ENCODE data around the gene ADAM10. TPM values are rescaled to one million over a fixed set of nuclear protein-coding genes. Genes with fewer than 3 reads are reported as not detected.

The ADAM10 gene
- total RNA-seq, 1 experiment from 2014 or later: 170 TPM

DNA sequence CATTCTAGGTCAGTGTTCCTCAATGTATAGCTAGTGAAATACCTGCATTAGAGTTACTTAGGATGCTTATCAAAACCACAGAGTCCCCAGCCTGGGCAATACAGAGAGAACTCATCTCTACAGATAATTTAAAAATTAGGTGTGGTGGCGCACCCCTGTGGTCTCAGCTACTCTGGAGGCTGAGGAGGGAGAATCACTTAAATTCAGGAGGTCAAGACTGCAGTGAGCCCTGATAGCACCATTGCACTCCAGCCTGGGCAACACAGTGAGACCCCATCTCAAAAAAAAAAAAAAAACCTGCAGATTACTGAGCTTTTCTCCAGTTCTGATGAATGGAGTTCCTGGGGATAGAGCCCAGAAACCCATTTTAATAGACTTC lies 11.5 kb upstream of the ADAM10 start:
- H3K36me3 ChIP-seq (ENCODE audit: control insufficient read depth, insufficient read depth, low read length): no peaks in the 10 kb centered on the region
- no peak for DNase-seq
- no peaks in the 10 kb centered on the region for H3K4me1 ChIP-seq
- no TSS peak for BruUV-seq (replicated peaks)
- H3K4me3 ChIP-seq (ENCODE audit: low read depth, low read length): no peak overlapping the region
- TF ChIP-seq, protein P1, sequence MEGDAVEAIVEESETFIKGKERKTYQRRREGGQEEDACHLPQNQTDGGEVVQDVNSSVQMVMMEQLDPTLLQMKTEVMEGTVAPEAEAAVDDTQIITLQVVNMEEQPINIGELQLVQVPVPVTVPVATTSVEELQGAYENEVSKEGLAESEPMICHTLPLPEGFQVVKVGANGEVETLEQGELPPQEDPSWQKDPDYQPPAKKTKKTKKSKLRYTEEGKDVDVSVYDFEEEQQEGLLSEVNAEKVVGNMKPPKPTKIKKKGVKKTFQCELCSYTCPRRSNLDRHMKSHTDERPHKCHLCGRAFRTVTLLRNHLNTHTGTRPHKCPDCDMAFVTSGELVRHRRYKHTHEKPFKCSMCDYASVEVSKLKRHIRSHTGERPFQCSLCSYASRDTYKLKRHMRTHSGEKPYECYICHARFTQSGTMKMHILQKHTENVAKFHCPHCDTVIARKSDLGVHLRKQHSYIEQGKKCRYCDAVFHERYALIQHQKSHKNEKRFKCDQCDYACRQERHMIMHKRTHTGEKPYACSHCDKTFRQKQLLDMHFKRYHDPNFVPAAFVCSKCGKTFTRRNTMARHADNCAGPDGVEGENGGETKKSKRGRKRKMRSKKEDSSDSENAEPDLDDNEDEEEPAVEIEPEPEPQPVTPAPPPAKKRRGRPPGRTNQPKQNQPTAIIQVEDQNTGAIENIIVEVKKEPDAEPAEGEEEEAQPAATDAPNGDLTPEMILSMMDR (IDR thresholded peaks at IDR 0.05; ENCODE audit: insufficient read depth in 1 of 2, low read depth in 1 of 2, low read length in 1 of 2, severe bottlenecking in 1 of 2, unreplicated experiment in 1 of 2): no peak
- H3K27me3 Mint-ChIP-seq (ENCODE audit: insufficient read depth, unreplicated experiment): no peaks in the 10 kb centered on the region
- ChIA-PET CTCF (no interaction called here), POLR2A (no interaction called here)
- intact Hi-C loops (cut with micrococcal nuclease; ENCODE audit: unreplicated experiment): no loop called here
- H3K4me1 Mint-ChIP-seq (ENCODE audit: low read depth, unreplicated experiment): no peaks in the 10 kb centered on the region
- no peaks in the 10 kb centered on the region for H3K36me3 Mint-ChIP-seq (ENCODE audit: insufficient read depth, unreplicated experiment)
- no peaks in the 10 kb centered on the region for H3K27me3 ChIP-seq (replicated peaks; ENCODE audit: control insufficient read depth, insufficient read depth, low read length)
- H3K4me3 Mint-ChIP-seq (ENCODE audit: unreplicated experiment): no peak overlapping the region
- no peak overlapping the region for H3K27ac Mint-ChIP-seq (ENCODE audit: unreplicated experiment)
- H3K9me3 ChIP-seq: peaks cover 11% of the 10 kb centered on the region
- H3K9me3 Mint-ChIP-seq (ENCODE audit: unreplicated experiment): peaks cover 10% of the 10 kb centered on the region

DNA sequence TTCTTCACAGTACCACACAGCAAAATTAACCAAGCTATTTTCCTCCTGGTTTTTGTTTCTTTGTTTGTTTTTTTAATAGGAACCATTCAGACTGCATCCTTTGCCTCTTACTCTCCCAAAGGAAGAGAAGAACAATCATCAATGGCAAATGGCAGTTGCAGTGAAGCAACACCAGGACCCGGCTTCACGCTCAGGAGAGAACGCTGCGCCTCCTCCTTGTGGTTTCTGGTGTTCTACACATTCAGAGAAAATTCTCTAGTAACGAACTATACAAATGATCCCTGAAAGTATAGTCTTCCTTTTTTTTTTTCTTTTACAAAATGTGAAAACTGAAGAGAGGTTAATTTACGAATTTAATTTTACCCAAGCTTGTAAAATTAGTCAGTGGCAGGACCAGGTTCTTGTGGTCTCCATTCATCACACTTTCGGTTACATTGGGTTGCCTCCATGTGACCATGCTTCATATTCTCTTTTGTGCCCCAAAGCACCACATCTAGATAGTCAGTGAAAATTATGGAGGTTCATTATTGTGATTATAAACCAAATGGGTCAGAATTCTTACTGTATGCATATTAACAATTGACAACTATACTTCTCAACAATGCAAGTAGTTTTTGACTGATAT lies 11.0 kb upstream of the ADAM10 start:
- Histone ChIP-seq H3K4me3 (ENCODE audit: low read depth, low read length) (no peak overlapping the region), H3K9me3 (peaks cover 11% of the 10 kb centered on the region), H3K27me3 (replicated peaks; ENCODE audit: control insufficient read depth, insufficient read depth, low read length) (no peaks in the 10 kb centered on the region), H3K4me1 (no peaks in the 10 kb centered on the region), H3K36me3 (ENCODE audit: control insufficient read depth, insufficient read depth, low read length) (no peaks in the 10 kb centered on the region)
- H3K27me3 Mint-ChIP-seq (ENCODE audit: insufficient read depth, unreplicated experiment): no peaks in the 10 kb centered on the region
- H3K27ac Mint-ChIP-seq (ENCODE audit: unreplicated experiment): no peak overlapping the region
- H3K4me1 Mint-ChIP-seq (ENCODE audit: low read depth, unreplicated experiment): no peaks in the 10 kb centered on the region
- ChIA-PET CTCF (no interaction called here), POLR2A (interaction anchor here (1.1 kb wide), 1 partner anchor 10 kb away, joined by 5 read pairs; the partner anchor contains the start of gene MINDY2)
- TF ChIP-seq, protein P1 (IDR thresholded peaks at IDR 0.05; ENCODE audit: insufficient read depth in 1 of 2, low read depth in 1 of 2, low read length in 1 of 2, severe bottlenecking in 1 of 2, unreplicated experiment in 1 of 2): no peak
- no peaks in the 10 kb centered on the region for H3K36me3 Mint-ChIP-seq (ENCODE audit: insufficient read depth, unreplicated experiment)
- no peak for DNase-seq
- no TSS peak for BruUV-seq (replicated peaks)
- intact Hi-C loops (cut with micrococcal nuclease; ENCODE audit: unreplicated experiment): no loop called here
- no peak overlapping the region for H3K4me3 Mint-ChIP-seq (ENCODE audit: unreplicated experiment)
- H3K9me3 Mint-ChIP-seq (ENCODE audit: unreplicated experiment): peaks cover 10% of the 10 kb centered on the region

DNA sequence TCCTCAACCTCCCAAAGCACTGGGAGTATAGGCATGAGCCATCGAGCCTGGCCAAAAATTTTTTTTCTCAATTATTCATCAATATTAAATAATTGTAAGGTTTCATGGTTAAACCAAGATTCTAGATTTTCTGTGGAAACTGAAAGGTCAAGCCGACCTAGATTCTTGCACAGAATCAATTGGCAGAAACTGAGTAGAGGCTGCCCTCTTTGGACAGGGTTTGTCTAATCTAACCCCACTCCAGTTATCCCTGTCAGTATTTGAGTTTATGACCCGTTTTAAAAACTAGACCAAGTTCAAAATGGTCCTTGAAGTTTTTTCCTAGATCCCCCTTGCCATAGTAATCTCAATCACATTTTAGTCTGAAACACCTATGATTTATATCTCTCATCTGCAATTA lies 8.6 kb upstream of the ADAM10 start:
- no peaks in the 10 kb centered on the region for H3K9me3 Mint-ChIP-seq (ENCODE audit: unreplicated experiment)
- Histone ChIP-seq H3K4me1 (no peaks in the 10 kb centered on the region), H3K36me3 (ENCODE audit: control insufficient read depth, insufficient read depth, low read length) (no peaks in the 10 kb centered on the region), H3K9me3 (no peaks in the 10 kb centered on the region), H3K27me3 (replicated peaks; ENCODE audit: control insufficient read depth, insufficient read depth, low read length) (no peaks in the 10 kb centered on the region), H3K4me3 (ENCODE audit: low read depth, low read length) (no peak overlapping the region)
- no peak overlapping the region for H3K4me3 Mint-ChIP-seq (ENCODE audit: unreplicated experiment)
- H3K4me1 Mint-ChIP-seq (ENCODE audit: low read depth, unreplicated experiment): no peaks in the 10 kb centered on the region
- no peak overlapping the region for H3K27ac Mint-ChIP-seq (ENCODE audit: unreplicated experiment)
- peak in 1 of 2 experiments; percentile 19 for DNase-seq
- BruUV-seq (replicated peaks): no TSS peak
- TF ChIP-seq, protein P1 (IDR thresholded peaks at IDR 0.05; ENCODE audit: insufficient read depth in 1 of 2, low read depth in 1 of 2, low read length in 1 of 2, severe bottlenecking in 1 of 2, unreplicated experiment in 1 of 2): peak in 1 of 2 experiments; percentile 19
- H3K27me3 Mint-ChIP-seq (ENCODE audit: insufficient read depth, unreplicated experiment): no peaks in the 10 kb centered on the region
- intact Hi-C loops (cut with micrococcal nuclease; ENCODE audit: unreplicated experiment): loop anchor here (1.0 to 2.0 kb wide), 2 partner anchors 487 to 531 kb away; no protein-coding TSS in a partner anchor
- ChIA-PET POLR2A (no interaction called here), CTCF (no interaction called here)
- no peaks in the 10 kb centered on the region for H3K36me3 Mint-ChIP-seq (ENCODE audit: insufficient read depth, unreplicated experiment)
